K562 (cell line): ENCODE data around the gene CREG2.

ENCODE experiments used
- ARNT ChIP-seq, 2 experiments: fragments of 450-650 bp; IDR thresholded peaks; 2 replicates each; pipeline ENCODE4 v1.6.1; 2016; ENCODE audit warnings: mild to moderate bottlenecking in 1 of 2
- C11orf30 ChIP-seq: fragments of 450-650 bp; IDR thresholded peaks from 2 replicates; pipeline ENCODE4 v1.6.1; 2016; ENCODE audit warnings: low read depth, mild to moderate bottlenecking
- FOSL1 ChIP-seq: fragments of 200-800 bp; sonication (Bioruptor generic); conservative IDR thresholded peaks from 2 replicates; pipeline ENCODE4 v1.6.1; 2016; ENCODE audit warnings: missing genetic modification characterization, missing compliant biosample characterization
- POLR2A ChIP-seq: fragments of 450-650 bp; conservative IDR thresholded peaks from 2 replicates; pipeline ENCODE4 v1.6.1; 2016
- RAD21 ChIP-seq, 2 experiments: fragments of 250-450 bp in 1 of 2; fragments of 450-650 bp in 1 of 2; sonication (Bioruptor Pico) in 1 of 2; formaldehyde crosslinking in 1 of 2; IDR thresholded peaks in 1 of 2; conservative IDR thresholded peaks in 1 of 2; 2 replicates each; pipeline versions ENCODE4 v1.4.0 to v1.8.0; 2020 to 2022; ENCODE audit warnings: mild to moderate bottlenecking in 2 of 2, moderate library complexity in 1 of 2
- RBM25 ChIP-seq: fragments of 200-400 bp; formaldehyde crosslinking; IDR thresholded peaks from 2 replicates; pipeline ENCODE4 v1.6.1; 2018; ENCODE audit warnings: low read length, low read depth, moderate library complexity; ENCODE audit not compliant: severe bottlenecking
- SREBF1 ChIP-seq: fragments of 150-350 bp; IDR thresholded peaks from 2 replicates; pipeline ENCODE4 v1.6.1; 2014; ENCODE audit warnings: antibody characterized with exemption, low read depth, low read length, borderline replicate concordance
- ZNF717 ChIP-seq: fragments of 250-450 bp; sonication (Bioruptor Pico); IDR thresholded peaks from 2 replicates; pipeline ENCODE4 v1.5.0; 2021

- TF ChIP-seq SREBF1 (no peak), FOSL1 (tag) (no peak), C11orf30 (no peak), POLR2A (no peak), RAD21 (CRISPR knock-in tag; conservative IDR thresholded peaks at IDR 0.05 in 1 of 2, IDR thresholded peaks at IDR 0.05 in 1 of 2) (no peak), ZNF717 (CRISPR knock-in tag) (no peak), RBM25 (no peak), ARNT (IDR thresholded peaks at IDR 0.05) (no peak)
Observed at GRCh38 chr2:101356055-101356454, 31.2 kb downstream of the CREG2 start.
